GM21528 (cell line): ENCODE results near the gene KLK6.

Experiments
- ATAC-seq: cut with Tn5 transposase; IDR thresholded peaks from one replicate; pipeline ENCODE4 v1.9.1; 2021; ENCODE audit warnings: mild to moderate bottlenecking, moderate library complexity; ENCODE audit not compliant: unreplicated experiment, low FRiP score

KLK6 gene

DNA sequence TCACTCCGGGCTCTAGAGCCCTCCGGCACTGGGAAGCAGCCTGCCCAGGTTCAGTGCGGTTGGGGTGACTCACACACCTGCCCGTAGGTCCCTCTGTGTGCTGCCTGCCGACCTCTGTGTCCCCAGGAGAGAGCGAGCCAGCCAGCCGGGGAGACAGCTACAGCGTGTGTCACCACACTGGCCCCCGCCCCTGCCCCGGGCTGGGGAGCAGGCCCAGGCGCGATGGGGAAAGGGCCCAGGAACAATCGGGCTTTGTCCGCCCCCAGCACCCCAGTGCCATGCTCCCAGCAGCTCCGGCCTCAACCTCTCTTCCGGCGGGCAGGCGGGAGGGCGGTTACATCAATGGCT lies at the start of gene KLK6:
KLK6 (minus strand) TSS at position 179 of the 348 bp plus-strand sequence. CDS start 1,487 bp downstream, outside the sequence.
- ATAC-seq, result no peak

DNA sequence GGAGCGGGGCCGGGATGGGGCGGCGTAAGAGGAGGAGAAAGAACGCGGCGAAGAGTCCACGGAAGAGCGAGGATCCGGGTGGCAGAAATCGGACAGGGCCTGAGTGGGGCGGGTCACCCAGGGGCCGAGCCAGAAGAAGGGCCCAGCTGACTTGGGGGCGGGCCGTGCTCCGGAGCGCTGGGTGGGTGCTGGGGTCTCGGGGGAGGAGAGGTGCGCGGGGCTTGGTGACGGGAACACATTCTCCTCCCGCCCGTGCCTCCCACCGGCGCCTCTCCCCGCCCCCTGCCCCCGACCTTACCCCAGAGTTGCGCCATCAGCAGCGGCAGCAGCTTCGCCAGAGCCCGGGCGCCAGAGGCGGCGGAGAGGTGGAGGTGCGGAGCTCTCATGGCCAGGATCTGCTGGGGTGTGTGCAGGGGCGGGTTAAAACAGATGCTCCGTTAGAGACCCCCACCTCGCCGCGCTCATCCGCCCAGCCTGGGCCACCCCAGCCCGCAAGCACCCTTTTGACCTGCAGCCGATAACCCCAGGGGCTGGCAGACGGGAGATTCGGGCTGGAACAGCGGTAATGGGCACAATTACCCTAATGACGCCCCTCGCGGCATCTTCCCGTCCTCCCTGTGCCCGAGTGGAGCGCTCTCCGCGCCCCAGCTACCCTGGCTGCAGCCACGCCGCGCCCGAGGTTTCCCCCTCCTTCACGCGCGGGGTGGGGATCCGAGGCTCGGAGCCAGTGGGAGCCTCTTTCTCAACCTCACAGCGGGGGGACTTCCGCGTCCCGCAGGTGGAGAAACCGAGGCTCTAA lies 49.6 kb upstream of the KLK6 start:
- no peak for ATAC-seq

DNA sequence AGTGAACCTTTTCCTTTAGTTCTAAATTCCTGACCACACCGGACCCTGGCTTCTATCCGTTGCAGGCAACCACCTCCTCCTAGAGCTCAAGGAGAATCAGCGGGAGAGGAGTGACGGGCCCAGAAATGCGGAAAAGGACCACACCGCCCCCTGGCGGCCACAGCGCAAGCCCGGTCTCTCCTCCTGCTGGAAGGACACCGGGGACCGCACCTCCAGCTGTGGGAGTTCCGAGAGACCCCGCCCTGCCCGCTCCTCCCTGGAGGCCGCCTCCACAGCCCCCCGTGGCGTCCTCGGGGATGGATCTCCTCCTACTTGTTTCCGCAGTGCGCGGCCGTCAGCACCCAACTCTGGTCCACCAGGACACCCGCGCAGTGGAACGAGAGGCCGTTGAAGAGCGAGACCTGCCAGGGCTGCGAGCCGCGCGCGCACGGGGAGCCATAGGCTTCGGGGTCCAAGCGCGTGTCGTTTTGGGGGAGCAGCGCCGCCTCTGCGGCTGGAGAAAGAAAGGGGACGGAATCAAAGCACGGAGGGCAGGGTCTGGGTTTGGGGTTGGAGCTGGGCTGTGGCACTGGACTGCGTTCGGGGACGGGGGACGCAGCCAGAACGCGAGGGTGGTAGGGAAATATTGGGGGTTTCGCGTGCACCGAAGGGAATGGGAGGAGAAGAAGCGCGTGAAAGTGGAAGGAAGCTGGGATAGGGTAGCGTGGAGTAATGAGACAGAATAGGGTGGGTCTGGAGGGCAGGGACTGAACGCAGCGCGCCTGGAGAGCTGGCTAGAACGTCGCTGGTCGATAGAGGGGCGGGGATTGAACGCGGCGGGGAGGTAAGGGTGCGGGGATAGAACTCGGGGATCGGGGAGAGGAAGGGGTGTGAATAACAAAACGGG lies 47.6 kb upstream of the KLK6 start:
- no peak for ATAC-seq

DNA sequence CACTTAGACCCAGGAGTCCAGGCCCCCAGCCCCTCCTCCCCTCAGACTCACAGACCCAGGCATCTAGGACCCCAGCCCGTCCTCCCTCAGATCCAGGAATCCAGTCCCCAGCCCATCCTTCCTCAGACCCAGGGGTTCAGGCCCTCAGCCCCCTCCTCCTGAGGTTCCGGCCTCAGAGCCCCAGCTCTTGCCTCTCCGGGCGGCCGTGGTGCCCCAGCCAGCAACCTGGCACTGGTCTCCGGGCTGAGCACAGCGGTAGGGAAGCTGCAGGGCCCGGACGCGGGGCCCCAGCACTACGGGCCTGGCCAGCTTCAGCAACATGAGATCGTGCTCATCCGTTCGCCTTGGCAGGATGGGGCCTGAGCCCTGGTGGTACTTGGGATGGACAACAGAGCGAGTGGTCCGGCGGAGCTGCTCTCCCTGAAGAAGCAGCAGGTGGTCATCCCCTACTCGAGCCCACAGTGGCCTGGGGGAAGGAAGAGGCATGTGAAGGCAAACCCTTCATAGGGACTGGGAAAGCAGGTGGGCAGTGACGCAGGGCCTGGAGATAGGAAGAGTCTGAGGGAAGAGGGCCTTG lies 46.4 kb upstream of the KLK6 start:
- ATAC-seq, result no peak

DNA sequence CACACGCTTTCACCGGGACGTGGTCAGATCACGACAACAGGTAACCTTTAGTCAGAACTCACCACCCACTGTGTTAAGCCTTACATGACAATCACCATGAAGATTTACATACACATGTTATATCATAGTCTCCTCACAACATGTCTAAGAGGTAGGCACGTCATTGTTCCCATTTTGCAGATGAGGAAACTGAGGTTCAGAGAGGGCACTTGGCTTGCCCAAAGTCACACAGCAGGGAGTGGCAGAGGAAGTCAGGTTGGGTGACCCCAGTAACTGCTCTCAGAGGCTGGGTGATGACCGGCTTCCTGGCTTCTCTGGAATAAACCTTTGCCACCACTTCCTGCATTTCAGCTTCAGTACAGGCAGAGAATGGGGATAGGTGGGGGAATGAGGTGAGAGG lies 44.9 kb upstream of the KLK6 start:
- no peak for ATAC-seq

DNA sequence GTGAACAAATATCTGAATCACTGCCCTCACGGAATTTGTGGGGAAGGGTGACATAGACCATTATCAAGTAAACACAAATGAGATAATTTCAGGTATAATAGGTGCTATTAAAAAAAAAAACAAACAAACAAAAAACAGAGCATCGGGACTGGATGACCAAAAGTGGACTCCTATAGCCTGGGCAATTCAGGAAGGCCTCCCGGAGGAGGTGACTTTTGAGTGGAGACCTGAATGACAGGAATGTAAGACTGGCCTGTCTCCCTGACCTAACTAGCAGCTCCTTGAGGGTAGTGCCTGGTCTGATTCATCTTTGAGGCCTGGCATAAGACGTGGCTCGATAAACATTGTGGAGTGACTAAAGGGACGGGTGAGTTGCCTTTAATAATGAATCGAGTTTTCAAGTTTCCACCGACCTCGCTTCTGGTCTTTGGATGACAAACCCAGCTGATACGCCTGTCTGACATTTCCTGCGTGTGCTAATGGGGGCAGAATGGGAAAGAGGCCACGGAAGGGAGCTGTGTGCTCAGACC lies 43.3 kb upstream of the KLK6 start:
- no peak for ATAC-seq

DNA sequence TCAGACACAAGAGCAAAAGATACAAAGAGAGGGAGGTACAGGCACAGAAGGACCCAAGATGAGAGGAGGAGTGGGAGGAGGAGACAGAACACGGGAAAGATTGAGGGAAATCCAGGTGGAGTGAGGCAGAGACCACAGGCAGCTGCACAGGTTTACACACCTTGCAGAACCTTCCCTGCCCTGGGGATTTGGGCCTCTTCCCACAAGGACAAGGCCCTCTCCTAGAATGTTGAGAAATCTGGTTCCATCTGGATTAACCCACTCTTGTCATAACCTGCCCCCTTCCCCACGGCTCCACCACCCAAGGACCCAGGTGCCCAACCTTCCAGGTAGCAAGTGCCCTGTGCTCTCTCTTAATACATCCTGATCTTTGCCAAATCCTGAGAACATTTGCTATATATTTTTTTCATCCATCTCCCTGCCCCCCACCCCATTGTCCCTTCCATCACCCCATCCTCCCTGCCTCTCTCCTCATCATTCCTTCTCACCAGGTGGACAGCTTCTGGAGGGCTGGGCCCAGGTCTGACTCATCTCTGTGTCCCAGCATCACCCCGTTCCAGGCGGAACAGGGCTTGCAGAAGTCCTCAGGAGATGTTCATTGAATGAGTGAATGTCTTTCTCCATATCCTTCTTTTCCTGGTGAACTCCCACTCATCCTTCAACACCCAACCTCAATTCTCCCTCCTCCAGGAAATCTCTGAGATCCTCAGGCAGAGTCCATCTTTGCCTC lies 40.8 kb upstream of the KLK6 start:
- no peak for ATAC-seq

DNA sequence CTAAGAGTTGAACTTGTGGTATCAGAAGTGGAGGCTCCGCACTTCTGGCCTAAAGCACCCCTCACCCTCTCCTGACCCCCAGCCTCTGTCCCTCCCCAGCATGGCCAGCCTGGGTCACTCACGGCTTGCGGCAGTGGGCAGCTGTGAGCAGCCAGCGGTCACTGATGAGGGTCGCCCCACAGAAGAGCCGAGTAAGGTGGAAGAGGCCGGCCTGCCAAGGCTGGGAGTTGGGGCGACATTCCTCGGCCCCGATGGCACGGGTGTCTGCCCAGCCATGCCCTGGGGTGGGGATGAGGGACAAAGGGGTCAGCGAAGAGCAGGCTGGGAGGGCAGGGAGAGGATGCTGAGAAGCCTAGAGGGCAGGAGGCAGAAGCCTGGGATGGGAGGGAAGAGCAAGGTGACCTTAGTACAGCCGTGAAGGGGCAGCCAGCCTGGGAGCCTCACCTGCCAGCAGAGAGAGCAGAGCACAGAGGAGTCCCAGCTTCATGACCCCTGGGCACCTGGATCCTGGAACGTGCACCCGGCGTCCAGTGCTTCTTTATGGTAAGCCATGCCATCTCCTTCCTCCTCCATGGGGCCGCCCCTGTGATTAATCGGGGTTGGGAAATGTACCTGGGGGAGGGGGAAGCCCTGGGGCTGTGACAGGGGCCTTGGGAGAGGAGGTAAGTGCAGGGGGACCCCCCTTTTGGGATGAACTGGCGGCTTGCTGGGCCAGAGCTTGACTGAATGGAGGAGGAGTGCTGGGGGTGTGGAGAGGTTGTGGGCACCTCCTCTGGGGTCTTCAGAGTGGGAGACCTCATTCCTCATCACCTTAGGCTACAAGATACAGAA lies 39.9 kb upstream of the KLK6 start:
- ATAC-seq, result no peak

DNA sequence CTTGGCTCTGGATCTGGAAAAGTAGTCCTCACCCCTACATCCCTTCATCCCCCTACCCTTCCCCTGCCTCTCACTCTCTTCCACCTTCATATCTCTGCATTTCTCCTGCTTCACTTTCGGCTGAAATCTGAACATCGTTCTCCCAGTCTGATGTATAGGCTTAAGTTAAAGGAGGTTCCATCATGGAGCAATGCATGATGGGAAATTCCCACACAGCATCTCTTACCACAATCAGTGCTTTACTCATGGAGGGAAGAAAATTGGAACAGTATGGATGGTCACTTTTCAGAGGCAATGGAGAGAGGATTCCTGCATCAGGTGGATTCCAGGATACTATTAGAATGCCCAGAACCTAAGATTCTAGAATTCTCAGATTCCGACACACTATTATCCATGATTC lies 38.1 kb upstream of the KLK6 start:
- no peak for ATAC-seq

DNA sequence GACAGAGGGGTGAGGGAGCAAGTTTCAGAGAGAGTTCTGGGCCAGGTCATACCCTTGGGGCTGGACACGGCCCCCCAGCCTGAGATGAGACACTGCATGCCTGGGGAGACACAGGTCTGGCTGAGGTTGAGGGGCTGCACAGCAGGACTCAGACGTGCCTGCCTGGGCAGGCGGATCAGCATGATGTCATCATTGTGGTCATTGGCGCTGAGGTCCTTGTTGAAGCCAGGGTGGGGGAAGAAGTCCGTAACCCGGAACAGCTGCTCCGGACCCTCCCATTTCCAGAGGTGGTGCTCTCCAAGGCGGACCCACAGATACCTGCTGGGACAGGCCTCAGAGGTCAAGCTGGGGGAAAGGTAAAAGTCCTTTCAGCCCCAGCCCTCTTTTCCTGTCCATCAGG lies 37.0 kb upstream of the KLK6 start:
- ATAC-seq, result no peak

DNA sequence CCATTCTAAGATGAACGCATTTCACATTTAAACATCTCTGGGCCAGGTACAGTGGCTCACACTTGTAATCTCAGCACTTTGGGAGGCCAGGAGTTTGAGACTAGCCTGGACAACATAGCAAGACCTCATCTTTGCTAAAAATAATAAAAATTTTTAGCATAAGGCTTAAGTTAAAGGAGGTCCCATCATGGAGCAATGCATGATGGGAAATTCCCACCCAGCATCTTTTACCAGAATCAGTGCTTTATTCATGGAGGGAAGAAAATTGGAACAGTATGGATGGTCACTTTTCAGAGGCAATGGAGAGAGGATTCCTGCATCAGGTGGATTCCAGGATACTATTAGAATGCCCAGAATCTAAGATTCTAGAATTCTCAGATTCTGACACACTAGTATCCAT lies 35.9 kb upstream of the KLK6 start:
- no peak for ATAC-seq

DNA sequence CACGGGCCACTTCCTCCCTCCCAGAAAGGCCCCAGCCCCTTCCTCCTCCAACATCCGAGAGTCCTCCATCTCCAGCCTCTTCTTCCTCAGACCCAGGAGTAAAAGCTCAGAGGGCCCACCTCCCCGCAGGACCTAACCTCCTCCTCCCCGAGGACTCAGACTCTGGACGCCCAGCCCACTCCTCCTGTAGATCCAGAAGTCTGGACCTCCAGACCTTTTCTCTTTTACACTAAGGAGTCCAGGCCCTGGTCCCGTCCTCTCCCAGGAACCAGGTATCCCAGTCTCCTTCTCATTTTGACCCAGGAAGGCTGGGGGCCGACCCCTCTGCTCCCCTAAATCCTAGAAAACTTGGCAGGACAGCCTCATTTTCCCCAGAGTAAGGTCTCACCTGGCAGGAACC lies 33.9 kb upstream of the KLK6 start:
- no peak for ATAC-seq

DNA sequence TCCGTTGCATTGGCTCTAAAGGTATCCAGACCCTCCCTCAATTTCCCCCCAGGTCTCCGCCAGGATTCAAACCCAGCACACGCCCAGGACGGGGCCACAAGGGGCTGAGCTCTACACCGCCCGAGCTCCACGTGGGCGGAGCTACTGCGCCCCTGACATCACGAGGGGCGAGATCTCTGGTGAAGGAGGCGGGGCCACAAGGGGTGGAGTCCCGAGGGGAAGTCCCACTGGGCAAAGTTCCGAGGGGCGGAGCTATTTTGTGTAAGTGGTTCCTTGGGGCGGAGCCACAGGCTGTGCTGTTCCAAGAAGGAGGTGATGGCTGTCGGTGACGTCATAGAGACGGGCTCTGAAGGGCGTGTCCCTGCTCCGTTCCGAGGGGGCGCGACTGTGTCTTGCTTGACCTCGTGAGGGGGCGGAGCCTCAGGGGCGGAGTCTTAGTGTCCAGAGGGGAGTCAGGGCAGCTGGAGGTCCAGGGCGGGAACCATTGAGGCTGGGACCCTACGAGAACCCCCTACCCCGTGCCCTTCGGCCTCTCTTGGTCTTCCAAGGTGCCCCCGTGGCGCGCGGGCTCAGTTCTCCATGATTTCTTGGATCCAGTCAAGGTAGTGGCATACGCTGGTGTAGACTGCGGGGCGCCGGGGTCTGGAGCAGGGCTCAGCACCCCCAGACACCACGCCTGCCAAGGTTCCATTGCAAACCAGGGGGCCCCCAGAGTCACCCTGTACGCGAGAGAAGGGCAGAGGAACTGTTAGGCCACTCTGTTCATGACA lies 33.3 kb upstream of the KLK6 start:
- ATAC-seq, result no peak

DNA sequence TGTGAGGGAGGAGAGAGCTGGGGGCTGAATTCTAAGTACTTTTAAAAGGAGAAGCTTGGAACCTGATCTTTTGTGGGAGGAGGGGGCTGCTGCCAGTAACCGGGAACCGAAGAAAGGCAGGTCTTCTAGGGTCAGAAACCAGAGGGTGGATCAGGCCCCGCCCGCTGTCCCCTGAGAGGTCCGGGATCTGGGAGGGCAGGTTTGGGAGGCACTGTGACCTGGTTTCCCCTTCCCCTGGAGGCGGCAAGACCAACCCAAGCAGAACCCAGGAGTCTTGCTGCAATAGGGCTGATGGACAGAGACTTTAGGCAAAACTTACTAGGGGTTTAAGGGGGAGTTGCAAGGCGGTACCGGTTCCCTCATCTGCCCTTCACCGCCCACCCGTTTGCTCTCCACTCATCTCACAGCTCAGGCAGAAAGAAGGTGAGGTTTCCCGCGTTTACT lies 32.7 kb upstream of the KLK6 start:
- ATAC-seq, result no peak

DNA sequence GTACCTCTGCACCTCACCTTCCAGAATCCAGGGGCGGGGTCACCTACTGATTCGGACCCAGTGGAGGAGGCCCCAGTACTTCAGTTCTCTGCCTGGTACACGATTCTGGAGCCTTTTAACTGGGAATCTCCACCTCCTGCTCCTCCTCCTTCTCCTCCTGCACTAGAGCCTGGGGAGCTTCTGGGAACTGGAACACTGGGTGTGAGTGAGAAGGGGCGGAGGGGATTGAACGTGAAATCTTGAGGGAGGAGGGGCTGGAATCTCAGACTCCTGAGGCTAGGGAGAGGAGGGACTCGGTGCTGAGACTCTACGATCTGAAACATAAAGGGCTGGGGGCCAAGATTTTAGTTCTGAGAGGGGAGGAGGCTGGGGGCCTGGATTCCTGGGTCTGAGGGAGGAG lies 32.1 kb upstream of the KLK6 start, which contains the start of gene KLK8:
KLK8 (minus strand) TSS at position 90 of the 400 bp plus-strand sequence. CDS start 437 bp downstream, outside the sequence.
- no peak for ATAC-seq

DNA sequence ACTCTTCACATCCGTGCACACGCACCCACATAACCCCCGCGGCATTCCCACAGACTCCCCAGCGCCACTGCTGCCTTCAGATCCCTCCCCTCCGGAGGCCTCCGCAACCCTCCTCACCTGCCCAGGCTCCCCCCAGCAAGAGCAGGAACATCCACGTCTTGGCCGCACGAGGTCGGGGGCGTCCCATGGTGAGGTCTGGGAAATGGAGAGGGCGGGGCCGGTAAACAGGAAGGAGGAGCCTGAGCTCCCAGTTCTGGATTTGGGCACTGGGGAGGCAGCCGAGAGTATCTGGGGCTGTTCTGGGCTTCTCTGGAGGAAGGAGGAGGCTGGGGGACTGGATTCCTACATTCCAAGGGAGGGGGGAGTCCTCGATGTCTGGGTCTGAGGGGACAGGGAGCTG lies 31.6 kb upstream of the KLK6 start:
- no peak for ATAC-seq

DNA sequence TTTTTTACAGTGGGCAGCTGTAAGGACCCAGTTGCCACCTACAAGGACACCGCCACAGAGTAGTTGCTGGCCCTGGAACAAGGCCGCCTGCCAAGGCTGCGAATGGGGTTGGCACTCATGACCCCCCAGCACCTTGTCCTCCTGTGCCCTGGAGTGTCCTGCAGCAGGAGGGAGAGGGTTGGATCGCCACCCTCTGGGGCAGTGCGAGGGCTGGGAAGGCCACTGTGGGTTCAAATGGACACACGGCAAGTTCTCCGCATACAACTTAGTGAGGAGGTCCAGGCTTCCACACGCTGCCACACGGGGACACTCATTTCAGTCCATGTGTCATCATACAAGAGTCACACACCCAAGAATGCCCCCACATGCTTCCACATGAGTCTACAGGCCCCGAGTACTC lies 31.0 kb upstream of the KLK6 start:
- ATAC-seq, result no peak

DNA sequence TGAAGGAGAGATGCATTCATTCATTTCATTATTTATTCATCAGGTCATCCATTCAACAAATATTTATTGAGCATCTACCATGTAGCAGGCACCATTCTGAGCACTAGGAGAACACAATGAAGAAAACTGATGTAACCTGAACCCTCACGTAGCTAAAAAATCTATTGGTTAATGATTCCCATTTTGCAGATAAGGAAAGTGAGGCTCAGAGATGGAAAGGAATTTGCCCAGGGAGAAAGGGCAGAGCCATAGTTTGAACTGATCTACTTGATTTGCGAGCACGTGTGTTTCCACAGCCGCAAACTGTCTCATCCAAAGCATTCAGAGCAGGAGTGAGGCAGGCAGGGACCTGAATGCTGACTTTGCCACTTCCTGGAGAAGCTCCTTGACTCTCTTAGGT lies 29.3 kb upstream of the KLK6 start:
- no peak for ATAC-seq

DNA sequence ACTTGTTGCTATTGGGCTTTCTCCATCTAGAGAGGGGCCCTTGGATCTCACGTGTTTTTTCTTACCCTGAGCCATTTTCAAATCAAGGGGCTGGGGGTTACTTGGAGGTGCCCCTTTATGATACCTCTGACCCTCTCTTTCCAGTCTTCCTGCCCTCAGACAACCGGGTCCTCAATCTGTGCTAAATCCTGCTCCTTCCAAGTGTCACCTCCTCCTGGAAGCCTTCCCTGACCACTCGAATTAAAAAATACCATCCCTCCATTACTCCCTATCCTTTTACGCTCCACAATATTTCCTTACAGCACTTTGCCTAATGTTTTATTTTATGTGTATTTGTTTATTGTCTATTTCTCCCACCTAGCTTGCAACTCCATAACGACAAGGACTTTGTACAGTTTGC lies 28.7 kb upstream of the KLK6 start:
- ATAC-seq, result no peak
